ENCODE results near the gene RGS16.

RGS16 gene

GRCh38 chr1:182625024-182625423, 20.8 kb upstream of the RGS16 start:
- H3K4me3 ChIP-seq (ENCODE audit: low read depth, low read length), result no peak overlapping the region
- TF ChIP-seq, protein P1, sequence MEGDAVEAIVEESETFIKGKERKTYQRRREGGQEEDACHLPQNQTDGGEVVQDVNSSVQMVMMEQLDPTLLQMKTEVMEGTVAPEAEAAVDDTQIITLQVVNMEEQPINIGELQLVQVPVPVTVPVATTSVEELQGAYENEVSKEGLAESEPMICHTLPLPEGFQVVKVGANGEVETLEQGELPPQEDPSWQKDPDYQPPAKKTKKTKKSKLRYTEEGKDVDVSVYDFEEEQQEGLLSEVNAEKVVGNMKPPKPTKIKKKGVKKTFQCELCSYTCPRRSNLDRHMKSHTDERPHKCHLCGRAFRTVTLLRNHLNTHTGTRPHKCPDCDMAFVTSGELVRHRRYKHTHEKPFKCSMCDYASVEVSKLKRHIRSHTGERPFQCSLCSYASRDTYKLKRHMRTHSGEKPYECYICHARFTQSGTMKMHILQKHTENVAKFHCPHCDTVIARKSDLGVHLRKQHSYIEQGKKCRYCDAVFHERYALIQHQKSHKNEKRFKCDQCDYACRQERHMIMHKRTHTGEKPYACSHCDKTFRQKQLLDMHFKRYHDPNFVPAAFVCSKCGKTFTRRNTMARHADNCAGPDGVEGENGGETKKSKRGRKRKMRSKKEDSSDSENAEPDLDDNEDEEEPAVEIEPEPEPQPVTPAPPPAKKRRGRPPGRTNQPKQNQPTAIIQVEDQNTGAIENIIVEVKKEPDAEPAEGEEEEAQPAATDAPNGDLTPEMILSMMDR (IDR thresholded peaks at IDR 0.05; ENCODE audit: borderline replicate concordance, insufficient read depth, low read depth, low read length), result no peak

GRCh38 chr1:182624577-182624976, 20.4 kb upstream of the RGS16 start:
- H3K4me3 ChIP-seq (ENCODE audit: low read depth, low read length), result no peak overlapping the region
- TF ChIP-seq, protein P1 (IDR thresholded peaks at IDR 0.05; ENCODE audit: borderline replicate concordance, insufficient read depth, low read depth, low read length), result no peak

GRCh38 chr1:182622901-182623528, 18.8 kb upstream of the RGS16 start:
- peak overlapping the region; percentile 16 for H3K4me3 ChIP-seq (ENCODE audit: low read depth, low read length)
- TF ChIP-seq, protein P1 (IDR thresholded peaks at IDR 0.05; ENCODE audit: borderline replicate concordance, insufficient read depth, low read depth, low read length), result no peak

DNA sequence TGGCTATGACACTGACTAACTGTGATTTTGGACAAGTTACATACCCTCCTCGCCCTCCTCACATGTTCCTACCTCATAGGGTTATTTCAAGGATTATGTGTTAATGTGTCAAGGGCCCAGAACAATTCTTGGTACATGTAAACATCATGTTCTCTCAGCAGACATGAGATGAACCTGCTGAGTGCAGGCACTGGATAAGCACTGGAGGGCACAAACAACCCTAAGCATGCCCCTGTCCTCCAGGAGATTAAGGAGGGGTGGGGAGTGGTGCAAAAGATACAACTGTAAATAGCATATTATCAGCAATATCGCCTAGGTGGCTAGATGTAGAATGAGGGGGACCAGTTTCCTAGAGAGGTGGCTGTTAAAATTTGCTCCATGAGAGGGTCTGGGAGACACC, 17.7 kb upstream of the RGS16 start:
- no peak overlapping the region for H3K4me3 ChIP-seq (ENCODE audit: low read depth, low read length)
- TF ChIP-seq, protein P1 (IDR thresholded peaks at IDR 0.05; ENCODE audit: borderline replicate concordance, insufficient read depth, low read depth, low read length), result no peak

GRCh38 chr1:182620924-182621585, 16.9 kb upstream of the RGS16 start:
- TF ChIP-seq, protein P1 (IDR thresholded peaks at IDR 0.05; ENCODE audit: borderline replicate concordance, insufficient read depth, low read depth, low read length), result no peak
- H3K4me3 ChIP-seq (ENCODE audit: low read depth, low read length), result no peak overlapping the region

- TF ChIP-seq, protein P1 (IDR thresholded peaks at IDR 0.05; ENCODE audit: borderline replicate concordance, insufficient read depth, low read depth, low read length), result no peak
- H3K4me3 ChIP-seq (ENCODE audit: low read depth, low read length), result no peak overlapping the region
These were observed 13.7 kb upstream of the RGS16 start for GRCh38 chr1:182617734-182618351.
